GM23338 (cell line): Measurements from ENCODE around the gene SLC5A7. TPM values are rescaled to one million over a fixed set of nuclear protein-coding genes. Genes with fewer than 3 reads are reported as not detected.

Experiments used
- ATAC-seq: fragments of 200-7000 bp; cut with Tn5 transposase; 3 replicates; pipeline ENCODE4 v1.9.1; 2020
- DNase-seq: peaks from one replicate; pipeline ENCODE4 v3.0.0-alpha.2; 2015; ENCODE audit warnings: low spot score
- H2AFZ ChIP-seq: fragments of 200-600 bp; sonication (generic); 2 replicates; pipeline ENCODE4 v1.8.0; 2016; ENCODE audit warnings: antibody characterized with exemption, mild to moderate bottlenecking, moderate library complexity
- H3F3A ChIP-seq: fragments of 200-600 bp; sonication (generic); replicated peaks from 2 replicates; pipeline ENCODE4 v1.8.0; 2017; ENCODE audit warnings: antibody characterized with exemption, mixed run types, low read depth
- H3K27ac ChIP-seq: fragments of 200-600 bp; sonication (generic); 2 replicates; pipeline ENCODE4 v1.6.1; 2016; ENCODE audit warnings: low read depth
- H3K27me3 ChIP-seq: fragments of 200-600 bp; sonication (generic); 2 replicates; pipeline ENCODE4 v1.8.0; 2016; ENCODE audit warnings: mild to moderate bottlenecking, mixed run types, moderate library complexity; ENCODE audit not compliant: insufficient read depth
- H3K36me3 ChIP-seq: fragments of 200-600 bp; sonication (generic); 2 replicates; pipeline ENCODE4 v1.8.0; 2016; ENCODE audit warnings: mild to moderate bottlenecking; ENCODE audit not compliant: insufficient read depth
- H3K4me1 ChIP-seq: fragments of 200-600 bp; sonication (generic); 2 replicates; pipeline ENCODE4 v1.8.0; 2016; ENCODE audit warnings: mild to moderate bottlenecking, moderate library complexity; ENCODE audit not compliant: insufficient read depth
- H3K4me2 ChIP-seq: fragments of 200-600 bp; sonication (generic); 2 replicates; pipeline ENCODE4 v1.7.1; 2017; ENCODE audit warnings: mixed run types
- H3K4me3 ChIP-seq: fragments of 200-600 bp; sonication (generic); 2 replicates; pipeline ENCODE4 v1.6.1; 2016; ENCODE audit warnings: mixed run types
- H3K79me2 ChIP-seq: fragments of 200-600 bp; sonication (generic); replicated peaks from 2 replicates; pipeline ENCODE4 v1.8.0; 2017; ENCODE audit warnings: mild to moderate bottlenecking; ENCODE audit not compliant: insufficient read depth
- H3K9me2 ChIP-seq: fragments of 200-600 bp; sonication (generic); 2 replicates; pipeline ENCODE4 v1.8.0; 2017; ENCODE audit not compliant: insufficient read depth
- H4K20me1 ChIP-seq: fragments of 200-600 bp; sonication (generic); replicated peaks from 2 replicates; pipeline ENCODE4 v1.8.0; 2017; ENCODE audit warnings: mild to moderate bottlenecking; ENCODE audit not compliant: insufficient read depth
- H3K27ac Mint-ChIP-seq: 2 replicates; pipeline ENCODE4 v1.8.0; 2020; ENCODE audit warnings: inconsistent platforms, mild to moderate bottlenecking, moderate library complexity, mixed read lengths
- H3K27me3 Mint-ChIP-seq: 3 replicates; pipeline ENCODE4 v1.8.0; 2022; ENCODE audit warnings: low read depth, mild to moderate bottlenecking, moderate library complexity, mixed read lengths, inconsistent platforms; ENCODE audit not compliant: insufficient read depth, poor library complexity
- H3K36me3 Mint-ChIP-seq: 3 replicates; pipeline ENCODE4 v1.8.0; 2021; ENCODE audit warnings: low read depth, mild to moderate bottlenecking, inconsistent platforms, moderate library complexity, mixed read lengths
- H3K4me1 Mint-ChIP-seq: 3 replicates; pipeline ENCODE4 v1.8.0; 2020; ENCODE audit warnings: mild to moderate bottlenecking, inconsistent platforms, mixed read lengths
- H3K4me3 Mint-ChIP-seq: 3 replicates; pipeline ENCODE4 v1.8.0; 2021; ENCODE audit warnings: moderate library complexity, mild to moderate bottlenecking, inconsistent platforms, mixed read lengths
- H3K9me3 Mint-ChIP-seq: 3 replicates; pipeline ENCODE4 v1.8.0; 2020; ENCODE audit warnings: moderate library complexity, mild to moderate bottlenecking, inconsistent platforms, mixed read lengths
- CREB1 ChIP-seq: fragments of 250-450 bp; sonication (Bioruptor Pico); IDR thresholded peaks from 2 replicates; pipeline ENCODE4 v1.5.0; 2020; ENCODE audit warnings: low read depth, mild to moderate bottlenecking, moderate library complexity
- CTCF ChIP-seq, 2 experiments: fragments of 200-600 bp in 1 of 2; sonication (generic) in 1 of 2; conservative IDR thresholded peaks; 2 replicates each; pipeline versions ENCODE4 v1.5.1 to v1.6.1; 2016 to 2017; ENCODE audit warnings: antibody characterized with exemption in 2 of 2, low read depth in 2 of 2, mild to moderate bottlenecking in 2 of 2, moderate library complexity in 1 of 2
- ETS1 ChIP-seq: IDR thresholded peaks from 2 replicates; pipeline ENCODE4 v1.6.1; 2016; ENCODE audit warnings: antibody characterized with exemption
- EZH2 ChIP-seq: fragments of 200-600 bp; sonication (generic); IDR thresholded peaks from one replicate; pipeline ENCODE4 v1.8.0; 2017; ENCODE audit warnings: antibody characterized with exemption, mild to moderate bottlenecking, low read depth; ENCODE audit not compliant: unreplicated experiment
- EZH2phosphoT487 ChIP-seq: fragments of 200-600 bp; sonication (generic); IDR thresholded peaks from one replicate; pipeline ENCODE4 v1.8.1; 2018; ENCODE audit warnings: antibody characterized with exemption; ENCODE audit not compliant: unreplicated experiment
- JUNB ChIP-seq: IDR thresholded peaks from one replicate; pipeline ENCODE4 v1.6.1; 2016; ENCODE audit warnings: antibody characterized with exemption; ENCODE audit not compliant: unreplicated experiment
- NANOG ChIP-seq: IDR thresholded peaks from 2 replicates; pipeline ENCODE4 v1.6.1; 2016; ENCODE audit warnings: antibody characterized with exemption, borderline replicate concordance
- POLR2AphosphoS5 ChIP-seq: IDR thresholded peaks from 2 replicates; pipeline ENCODE4 v1.6.1; 2016; ENCODE audit warnings: antibody characterized with exemption, low read depth
- REST ChIP-seq: IDR thresholded peaks from one replicate; pipeline ENCODE4 v1.6.1; 2018; ENCODE audit warnings: antibody characterized with exemption; ENCODE audit not compliant: unreplicated experiment
- STAT1 ChIP-seq: IDR thresholded peaks from one replicate; pipeline ENCODE4 v1.6.1; 2016; ENCODE audit warnings: antibody characterized with exemption; ENCODE audit not compliant: unreplicated experiment
- ZNF114 ChIP-seq: fragments of 250-450 bp; sonication (Bioruptor Pico); IDR thresholded peaks from 2 replicates; pipeline ENCODE4 v1.5.0; 2020; ENCODE audit warnings: mild to moderate bottlenecking, moderate library complexity
- ZNF462 ChIP-seq: fragments of 250-450 bp; sonication (Bioruptor Pico); IDR thresholded peaks from 2 replicates; pipeline ENCODE4 v1.5.0; 2020; ENCODE audit warnings: mild to moderate bottlenecking, moderate library complexity
- long read RNA-seq: library from polyadenylated mRNA; unstranded; transcript quantifications from one replicate; pipeline ENCODE4 v2.0.0, GENCODE V29; 2020; ENCODE audit not compliant: unreplicated experiment
- polyA plus RNA-seq: library from polyadenylated mRNA; unstranded; fragments of >200 nt; fragmentation: Nextera tagmentation; extraction: Ambion mirVana; gene quantifications from 2 replicates; pipeline ENCODE4 v1.2.1, GENCODE V29; 2016
- total RNA-seq: library from RNA; depleted of rRNA; stranded (reverse); fragments of >200 nt; shearing (Covaris generic); gene quantifications from 2 replicates; pipeline ENCODE4 v1.2.3, GENCODE V29; 2014; rRNA removed

SLC5A7 gene
- total RNA-seq (0.08 and 0.17 TPM in 2 replicates), polyA plus RNA-seq (0.05 TPM in 1 of 2 replicates, not detected in the other)
- long read RNA-seq, result 0 reads

GRCh38 chr2:107986278-107987217 is at the start of gene SLC5A7:
TSS of gene SLC5A7 (plus strand) at chr2:107986524. CDS start at chr2:107988156, 1,632 bp downstream.
- Histone ChIP-seq H3K27ac (no peak within 1 kb of the TSS), H3K4me1 (peaks cover 8% of the 10 kb centered on the region), H2AFZ (peak within 1 kb of the TSS; percentile 98), H3K36me3 (no peaks in the 10 kb centered on the region), H4K20me1 (no peaks in the 10 kb centered on the region), H3K27me3 (peaks cover 33% of the 10 kb centered on the region), H3K4me3 (peak within 1 kb of the TSS; percentile 72), H3K9me2 (no peaks in the 10 kb centered on the region), H3K79me2 (no peaks in the 10 kb centered on the region), H3F3A (no peaks in the 10 kb centered on the region), H3K4me2 (peak within 1 kb of the TSS; percentile 89)
- ATAC-seq (peak; percentile 93), DNase-seq (peak; percentile 77)
- Mint-ChIP-seq H3K27me3 (peaks cover 18% of the 10 kb centered on the region), H3K27ac (no peak within 1 kb of the TSS), H3K4me1 (peaks cover 3% of the 10 kb centered on the region), H3K36me3 (no peaks in the 10 kb centered on the region), H3K9me3 (no peaks in the 10 kb centered on the region), H3K4me3 (peak within 1 kb of the TSS; percentile 86)
- TF ChIP-seq POLR2AphosphoS5, result no peak
- no peak for TF ChIP-seq ZNF114 (CRISPR knock-in tag)
- TF ChIP-seq EZH2phosphoT487, result no peak
- no peak for TF ChIP-seq NANOG
- TF ChIP-seq CREB1 (CRISPR knock-in tag), result no peak
- no peak for TF ChIP-seq REST
- no peak for TF ChIP-seq STAT1
- no peak for TF ChIP-seq EZH2
- no peak for TF ChIP-seq ZNF462
- TF ChIP-seq CTCF (conservative IDR thresholded peaks at IDR 0.05; ENCODE audit: low read depth in 2 of 2), result no peak
- TF ChIP-seq JUNB, result no peak
- TF ChIP-seq ETS1, result no peak
